Mucosa of gallbladder (tissue), 1 donor: ENCODE measurements around the gene P2RY8. TPM values are rescaled to one million over a fixed set of nuclear protein-coding genes. Genes with fewer than 3 reads are reported as not detected.
"Not testable (repeated sequence)": the region's sequence is repeated elsewhere in the genome, so short reads cannot be mapped to it uniquely, and the experiment has no call there.

Experiments used
- DNase-seq: peaks from one replicate; pipeline ENCODE4 v3.0.0-alpha.2; 2020; ENCODE audit warnings: low spot score
- total RNA-seq: library from RNA; stranded (reverse); gene quantifications from one replicate; pipeline ENCODE4 v1.2.1, GENCODE V29; 2021
- donor health status: DM: no; HTN: no; CAD: no.

The P2RY8 gene
- total RNA-seq, 1 donor from 2014 or later, result 2.3 TPM

DNA sequence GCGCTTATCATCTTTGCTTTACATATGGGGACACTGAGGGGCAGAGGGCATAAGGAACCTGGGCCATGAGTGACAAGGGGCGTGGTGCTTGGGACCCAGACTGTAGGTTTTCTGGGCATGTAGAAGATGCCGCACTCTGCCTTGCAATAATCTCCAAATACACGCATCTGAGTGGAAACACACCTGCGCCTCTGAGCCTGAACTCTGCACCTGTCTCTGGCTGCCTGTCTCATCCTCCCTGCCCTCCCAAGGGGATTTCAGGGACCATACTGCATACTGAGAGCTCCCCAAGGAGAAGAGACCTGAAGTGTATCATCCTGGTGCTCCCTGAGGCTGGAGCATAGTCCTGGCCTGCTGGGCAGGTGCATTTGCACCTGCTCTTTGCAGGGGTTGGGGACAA lies 49.6 kb downstream of the P2RY8 start:
- no peak for DNase-seq

DNA sequence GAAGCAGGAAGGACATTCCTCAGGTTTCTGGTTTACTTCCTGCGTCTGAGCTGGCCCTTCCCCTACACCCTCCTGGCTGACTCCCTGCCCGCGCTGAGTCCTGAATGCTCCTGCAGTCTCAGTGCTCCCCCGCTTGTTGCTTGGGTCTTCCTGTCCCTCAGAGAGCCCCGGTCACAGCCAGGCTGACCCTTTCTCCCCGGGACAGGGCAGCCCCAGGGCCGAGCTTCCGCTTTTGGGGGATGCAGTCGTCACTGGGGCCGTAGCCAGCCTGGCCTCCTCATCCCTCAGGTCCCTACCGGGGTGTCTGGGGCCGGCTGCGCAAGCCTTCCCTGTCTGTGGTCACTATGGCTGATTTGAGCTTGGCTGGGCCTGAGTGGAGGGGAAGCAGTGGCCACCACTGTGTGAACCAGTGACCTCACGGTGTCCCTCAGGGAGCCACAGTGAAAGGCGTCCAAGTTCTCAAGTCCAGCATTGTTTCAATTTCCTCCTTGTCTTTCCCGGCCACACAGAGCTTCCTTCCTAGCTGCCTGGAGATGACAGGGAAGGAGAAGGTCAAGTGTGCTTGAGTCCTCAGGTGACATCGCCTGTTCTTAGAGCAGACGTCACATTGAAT lies 50.1 kb downstream of the P2RY8 start:
- no peak for DNase-seq

DNA sequence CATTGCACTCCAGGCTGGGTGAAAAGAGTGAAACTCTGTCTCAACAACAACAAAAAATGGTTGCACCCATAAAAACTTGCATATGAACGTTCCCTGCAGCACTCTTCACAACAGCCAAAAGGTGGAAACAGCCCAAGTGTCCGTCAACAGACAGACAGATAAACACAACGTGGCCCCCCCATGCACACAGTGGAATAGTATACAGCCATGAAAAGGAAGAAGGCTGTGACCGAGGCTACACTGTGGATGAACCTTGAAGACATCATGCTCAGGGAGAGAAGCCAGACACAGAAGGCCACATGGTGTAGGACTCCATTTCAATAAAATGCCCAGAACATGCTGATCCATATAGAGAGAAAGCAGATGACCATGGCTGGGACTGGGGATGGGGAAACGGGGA lies 50.8 kb downstream of the P2RY8 start:
- no peak for DNase-seq

DNA sequence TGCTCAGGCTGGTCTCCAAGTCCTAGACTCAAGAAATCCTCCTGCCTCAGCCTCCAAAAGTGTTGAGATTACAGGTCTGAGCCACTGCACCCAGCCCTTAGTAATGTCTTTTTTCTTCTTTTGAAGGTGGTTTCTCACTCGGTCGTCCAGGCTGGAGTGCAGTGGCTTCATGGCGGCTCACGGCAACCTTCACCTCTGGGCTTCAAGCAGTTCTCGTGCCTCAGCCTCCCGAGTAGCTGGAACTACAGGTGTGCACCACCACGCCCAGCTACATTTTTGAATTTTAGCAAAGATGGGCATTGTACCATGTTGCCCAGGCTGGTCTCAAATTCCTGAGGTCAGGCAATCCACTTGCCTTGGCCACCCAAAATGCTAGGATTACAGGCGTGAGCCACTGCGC lies 52.0 kb downstream of the P2RY8 start:
- DNase-seq, result no peak

DNA sequence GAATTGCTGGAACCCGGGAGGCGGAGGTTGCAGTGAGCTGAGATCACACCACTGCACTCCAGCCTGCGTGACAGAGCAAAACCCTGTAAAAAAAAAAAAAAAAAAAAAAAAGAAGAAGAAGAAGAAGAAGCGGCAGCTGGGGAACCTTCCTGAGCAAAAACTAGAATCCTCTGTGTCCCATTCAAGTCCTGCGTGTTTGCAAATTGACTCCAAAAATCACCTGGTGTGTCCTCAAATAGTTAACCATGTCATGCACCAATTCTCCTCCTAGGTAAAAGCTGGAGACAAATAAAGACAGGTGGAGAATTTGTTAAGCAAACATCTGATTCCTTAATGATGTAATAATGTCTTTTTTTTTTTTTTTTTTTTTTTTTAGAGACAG lies 52.4 kb downstream of the P2RY8 start:
- DNase-seq, result no peak

DNA sequence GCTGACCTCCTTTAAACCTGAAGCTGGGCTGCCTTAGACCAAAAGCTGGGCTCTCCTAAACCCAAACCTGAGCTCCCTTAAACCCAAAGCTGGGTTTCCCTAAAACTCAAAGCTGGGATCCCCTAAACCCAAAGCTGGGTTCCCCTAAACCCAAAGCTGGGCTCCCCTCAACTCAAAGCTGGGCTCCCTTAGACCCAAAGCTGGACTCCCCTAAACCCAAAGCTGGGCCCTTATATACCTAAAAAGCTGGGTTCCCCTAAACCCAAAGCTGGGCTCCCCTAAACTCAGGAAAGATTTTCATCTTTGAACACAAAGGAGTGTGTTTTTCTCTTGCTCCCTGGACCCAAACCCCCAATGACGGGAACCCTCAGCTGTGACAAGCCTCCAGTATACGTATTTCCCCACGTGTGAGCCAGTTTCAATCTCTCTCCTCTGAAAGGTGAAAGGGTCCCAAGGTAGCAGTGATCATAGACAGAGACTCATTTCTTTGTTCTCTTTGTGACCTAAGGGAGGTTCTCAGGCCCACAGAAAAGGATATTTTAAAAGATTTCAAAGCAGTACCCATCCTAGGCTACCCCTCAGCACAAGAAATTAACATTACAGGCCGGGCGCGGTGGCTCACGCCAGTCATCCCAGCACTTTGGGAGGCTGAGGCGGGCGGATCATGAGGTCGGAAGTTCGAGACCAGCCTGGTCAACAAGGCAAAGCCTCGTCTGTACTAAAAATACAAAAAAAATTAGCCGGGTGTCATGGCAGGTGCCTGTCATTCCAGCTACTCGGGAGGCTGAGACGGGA lies 52.9 kb downstream of the P2RY8 start:
- DNase-seq, result no peak

DNA sequence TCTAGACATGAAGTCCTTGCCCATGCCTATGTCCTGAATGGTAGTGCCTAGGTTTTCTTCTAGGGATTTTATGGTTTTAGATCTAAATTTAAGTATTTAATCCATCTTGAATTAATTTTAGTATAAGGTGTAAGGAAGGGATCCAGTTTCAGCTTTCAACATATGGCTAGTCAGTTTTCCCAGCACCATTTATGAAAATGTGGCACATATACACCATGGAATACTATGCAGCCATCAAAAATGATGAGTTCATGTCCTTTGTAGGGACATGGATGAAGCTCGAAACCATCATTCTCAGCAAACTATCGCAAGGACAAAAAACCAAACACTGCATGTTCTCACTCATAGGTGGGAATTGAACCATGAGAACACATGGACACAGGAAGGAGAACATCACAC lies 54.5 kb downstream of the P2RY8 start:
- DNase-seq, result not testable (repeated sequence)

DNA sequence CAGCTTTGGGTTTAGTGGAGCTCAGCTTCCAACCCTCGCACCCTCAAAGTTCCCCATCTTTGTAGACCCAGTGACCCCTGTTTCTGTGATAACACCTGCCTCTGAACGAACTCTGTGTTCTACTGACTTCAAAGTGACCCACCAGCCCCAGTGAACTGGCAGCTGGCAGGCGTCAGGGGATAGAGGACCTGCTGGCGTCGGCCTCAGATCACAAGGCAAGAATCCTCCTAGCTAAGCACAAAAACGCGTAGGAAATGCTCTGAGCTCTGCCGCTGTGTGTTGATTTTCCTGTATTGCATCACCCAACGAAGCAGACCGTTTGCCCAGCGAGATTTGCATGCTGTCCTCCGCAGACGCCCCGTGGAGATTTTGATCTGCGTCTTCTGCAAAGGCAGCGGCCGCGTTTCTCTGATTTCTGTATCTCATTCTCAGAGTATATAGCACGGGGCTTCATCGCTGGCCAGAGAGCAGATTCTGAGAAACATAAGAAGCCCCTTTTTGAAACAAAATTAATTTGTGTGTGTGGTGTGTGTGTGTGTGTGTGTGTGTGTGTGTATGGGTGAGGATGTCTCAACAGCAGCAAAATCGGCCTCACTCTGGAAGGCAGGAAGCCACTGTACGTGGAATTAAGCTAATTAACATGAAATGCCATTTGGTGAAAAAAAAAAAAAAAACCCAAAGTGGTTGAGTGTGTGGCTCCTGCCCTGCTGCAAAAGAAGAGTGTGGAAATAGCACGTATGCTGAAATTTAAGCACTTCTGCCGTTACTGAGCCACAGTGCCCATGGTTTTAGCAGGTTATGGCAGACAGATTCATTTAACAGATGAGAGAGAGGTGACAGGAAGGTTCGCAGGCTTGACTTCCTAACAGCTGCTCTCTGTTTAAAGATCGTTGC lies 55.1 kb downstream of the P2RY8 start:
- peak; percentile 72 for DNase-seq

DNA sequence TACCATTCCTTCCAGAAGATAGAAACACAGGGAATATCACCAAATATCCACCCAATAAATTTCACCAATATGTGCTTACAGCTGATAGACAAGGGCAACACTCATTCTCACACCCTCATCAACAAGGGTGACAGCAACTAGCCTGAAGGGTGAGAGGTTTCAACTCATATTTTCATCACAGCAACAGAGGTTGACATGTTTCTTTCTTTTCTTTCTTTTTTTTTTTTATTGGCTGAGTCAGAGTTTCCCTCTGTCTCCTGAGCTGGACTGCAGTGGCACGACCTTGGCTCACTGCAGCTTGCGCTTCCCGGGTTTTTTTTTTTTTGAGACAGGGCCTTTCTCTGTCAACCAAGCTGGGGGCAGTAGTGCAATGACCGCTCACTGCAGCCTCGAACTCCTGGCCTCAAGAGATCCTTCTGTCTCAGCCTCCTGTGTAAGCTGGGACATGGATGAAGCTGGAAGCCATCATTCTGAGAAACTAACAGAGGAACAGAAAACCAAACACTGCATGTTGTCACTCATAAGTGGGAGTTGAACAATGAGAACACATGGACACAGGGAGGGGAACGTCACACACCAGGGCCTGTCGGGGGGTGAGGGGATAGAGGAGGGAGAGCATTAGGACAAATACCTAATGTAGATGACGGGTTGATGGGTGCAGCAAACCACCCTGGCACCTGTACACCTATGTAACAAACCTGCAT lies 56.8 kb downstream of the P2RY8 start:
- no peak for DNase-seq

DNA sequence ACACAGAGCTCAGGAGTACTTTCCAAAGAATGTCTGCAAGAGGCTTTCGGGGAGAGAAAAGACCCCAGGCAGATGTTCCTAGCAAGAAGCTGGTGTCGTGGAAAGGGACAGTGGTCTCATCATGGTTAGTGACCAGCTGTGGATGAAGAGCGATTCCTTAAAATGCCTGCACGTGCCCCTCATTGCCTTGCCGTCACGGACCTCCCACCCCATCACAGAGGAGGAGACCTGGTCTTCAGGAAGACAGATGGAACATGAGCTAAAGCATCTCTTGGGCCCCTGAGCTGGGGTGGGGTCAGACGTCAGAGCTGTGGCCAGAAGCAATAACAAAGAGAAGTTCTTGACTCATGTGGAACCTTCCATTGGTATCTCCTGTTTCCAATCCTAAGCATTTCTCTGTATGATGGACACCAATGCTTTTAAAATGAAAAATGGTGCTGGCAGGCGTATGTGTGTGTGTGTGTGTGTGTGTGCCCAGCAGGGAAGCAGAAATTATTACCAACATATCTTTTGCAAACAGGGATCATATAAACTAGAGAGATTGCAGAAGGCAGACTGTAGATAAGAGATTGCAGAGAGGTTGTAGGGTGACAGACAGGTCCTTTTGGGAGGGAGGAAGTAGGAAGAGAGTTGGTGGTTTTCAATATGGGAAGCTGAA lies 59.1 kb downstream of the P2RY8 start:
- DNase-seq, result no peak

DNA sequence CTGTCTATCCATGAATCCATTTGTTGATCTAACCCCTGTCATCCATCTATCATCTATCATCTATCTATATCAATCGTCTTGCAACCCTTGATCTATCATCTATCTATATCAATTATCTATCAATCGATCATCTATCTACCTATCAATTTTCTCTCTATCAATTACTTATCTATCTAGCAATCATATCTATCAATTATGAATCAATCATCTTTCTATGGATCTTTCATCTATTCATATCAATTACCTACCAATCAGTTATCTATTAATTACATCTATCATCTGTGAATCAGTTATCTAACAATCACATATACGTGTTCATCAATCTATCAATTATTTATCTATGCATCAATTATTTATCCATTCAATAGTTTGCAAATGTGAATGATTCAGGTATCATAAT lies 59.8 kb downstream of the P2RY8 start:
- no peak for DNase-seq

DNA sequence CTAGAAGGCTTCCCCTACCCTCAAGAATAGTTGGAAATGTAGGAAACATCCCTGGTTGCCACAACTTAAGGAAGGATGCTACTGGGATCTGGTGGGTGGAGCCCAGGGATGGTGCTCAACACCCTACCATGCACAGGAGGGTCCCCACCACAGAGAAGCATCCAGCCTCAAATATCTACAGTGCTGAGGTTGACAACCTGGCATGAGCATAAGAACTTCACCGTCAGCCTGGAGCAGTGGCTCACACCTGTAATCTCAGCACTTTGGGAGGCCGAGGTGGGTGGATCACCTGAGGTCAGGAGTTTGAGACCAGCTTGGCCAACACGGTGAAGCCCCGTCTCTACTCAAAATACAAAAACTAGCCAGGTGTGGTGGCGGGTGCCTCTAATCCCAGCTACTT lies 60.3 kb downstream of the P2RY8 start:
- no peak for DNase-seq

DNA sequence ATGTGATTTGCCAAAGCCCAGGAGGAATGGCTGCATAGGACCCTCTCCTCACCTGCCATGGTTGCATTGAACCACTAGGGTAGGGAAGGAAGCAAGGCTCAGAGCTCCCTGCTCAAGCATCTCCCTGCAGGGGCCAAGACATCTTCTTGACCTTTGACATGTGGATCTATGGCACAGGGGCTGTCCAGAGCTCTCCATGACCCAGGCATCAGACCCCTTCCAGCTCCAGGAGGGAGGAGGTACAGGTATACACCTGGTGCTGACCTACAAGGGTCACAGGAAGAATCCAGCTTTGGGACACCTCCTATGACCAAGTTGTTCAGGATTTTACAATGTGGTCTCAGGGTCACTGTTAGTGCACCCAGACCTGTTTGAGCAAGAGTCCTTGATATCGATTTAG lies 61.1 kb downstream of the P2RY8 start:
- no peak for DNase-seq

DNA sequence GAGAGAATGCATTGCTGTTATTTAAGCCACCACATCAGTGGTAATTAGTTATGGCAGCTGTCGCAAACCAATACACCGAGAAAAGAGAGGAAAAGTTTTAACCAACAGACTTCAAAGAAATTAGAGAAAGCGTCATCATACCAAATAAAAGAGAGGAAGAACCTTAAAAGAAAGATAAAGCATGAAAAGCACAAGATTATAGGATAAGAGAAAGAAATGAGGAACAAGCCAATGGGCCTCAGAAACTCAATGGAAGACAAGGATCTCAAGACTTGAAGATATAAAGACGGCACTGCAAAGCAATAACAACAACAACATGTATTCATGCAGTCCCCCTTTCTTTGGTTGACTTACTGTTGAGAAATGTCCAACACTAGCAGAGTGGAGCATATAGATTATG lies 61.5 kb downstream of the P2RY8 start:
- DNase-seq, result no peak

DNA sequence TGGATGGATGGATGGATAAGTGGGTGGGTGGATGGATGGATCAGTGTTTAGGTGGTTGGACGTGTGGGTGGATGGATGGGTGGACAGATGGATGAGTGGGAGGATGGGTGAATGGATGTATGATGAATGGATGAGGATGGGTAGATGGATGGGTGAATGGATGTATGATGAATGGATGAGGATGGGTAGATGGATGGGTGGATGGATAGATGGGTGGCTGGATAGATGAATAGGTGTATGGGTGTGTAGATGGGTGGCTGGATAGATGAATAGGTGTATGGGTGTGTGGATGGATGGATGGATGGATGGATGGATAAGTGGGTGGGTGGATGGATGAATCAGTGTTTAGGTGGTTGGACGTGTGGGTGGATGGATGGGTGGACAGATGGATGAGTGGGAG lies 62.4 kb downstream of the P2RY8 start:
- not testable (repeated sequence) for DNase-seq

DNA sequence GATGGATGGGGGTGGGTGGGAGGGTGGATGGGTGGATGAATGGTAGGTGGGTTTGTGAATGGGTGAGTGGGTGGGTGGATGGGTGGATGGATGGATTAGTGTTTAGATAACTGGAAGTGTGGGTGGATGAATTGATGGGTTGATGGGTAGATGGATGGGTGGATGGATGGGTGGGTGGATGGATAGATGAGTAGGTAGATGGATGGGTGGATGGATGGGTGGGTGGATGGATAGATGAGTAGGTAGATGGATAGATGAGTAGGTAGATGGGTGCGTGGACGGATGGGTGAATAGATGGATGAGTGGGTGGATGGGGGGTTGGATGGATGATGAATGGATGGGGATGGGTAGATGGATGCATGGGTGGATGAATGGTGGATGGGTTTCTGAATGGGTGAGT lies 64.0 kb downstream of the P2RY8 start:
- peak; percentile 3 for DNase-seq

DNA sequence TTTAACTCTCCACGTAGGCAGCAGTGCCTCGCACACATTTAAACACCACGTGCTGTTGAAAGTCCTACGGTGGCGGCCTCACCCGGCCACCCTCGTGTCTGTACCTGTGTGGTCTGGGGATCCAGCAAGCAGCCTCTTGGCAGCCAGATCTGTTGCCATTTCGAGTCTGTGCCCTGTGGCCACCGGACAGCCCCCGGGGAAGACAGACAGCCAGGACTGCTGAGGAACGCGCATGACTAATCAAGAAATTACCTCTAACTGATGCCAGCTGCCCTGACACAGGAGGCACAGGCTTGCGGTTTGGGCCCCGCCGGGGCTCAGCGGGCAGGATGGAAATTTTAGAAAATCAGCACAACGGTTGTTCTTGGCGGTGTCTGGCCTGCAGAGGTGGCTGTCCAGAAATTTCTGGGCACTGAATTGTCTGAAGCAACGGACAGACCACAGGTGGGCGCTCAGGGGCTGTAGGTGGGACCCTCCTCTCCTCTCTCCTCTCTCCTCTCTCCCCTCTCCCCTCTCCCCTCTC lies 68.7 kb downstream of the P2RY8 start:
- peak; percentile 10 for DNase-seq

DNA sequence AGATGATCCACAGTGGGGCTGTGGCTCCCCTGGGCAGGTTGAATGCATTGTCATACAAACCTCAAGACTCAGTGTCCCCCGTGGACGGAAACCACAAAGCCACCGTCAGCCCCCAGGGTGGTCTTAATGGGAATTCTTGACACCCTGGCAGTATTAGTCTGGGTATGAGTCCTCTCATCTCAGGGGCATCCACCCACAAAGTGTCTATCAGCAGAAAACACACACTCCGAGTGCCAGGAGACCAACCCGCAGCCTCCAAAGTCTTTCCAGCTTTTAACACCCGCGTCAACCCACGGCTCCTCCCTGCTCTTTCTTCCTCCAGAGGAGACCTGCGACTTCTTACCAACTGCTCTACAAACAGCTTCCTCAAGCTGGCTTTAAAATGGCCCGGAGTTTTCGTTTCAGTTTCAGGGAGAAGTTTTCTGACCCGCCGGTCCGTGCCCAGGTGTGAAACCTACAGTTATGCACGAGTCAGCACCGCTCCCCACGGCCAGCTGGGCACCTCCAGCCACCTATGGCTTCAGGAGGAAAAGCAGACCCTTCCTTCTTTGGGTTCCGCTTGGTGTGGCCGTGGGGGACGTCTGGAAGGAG lies 69.9 kb downstream of the P2RY8 start:
- peak; percentile 9 for DNase-seq

DNA sequence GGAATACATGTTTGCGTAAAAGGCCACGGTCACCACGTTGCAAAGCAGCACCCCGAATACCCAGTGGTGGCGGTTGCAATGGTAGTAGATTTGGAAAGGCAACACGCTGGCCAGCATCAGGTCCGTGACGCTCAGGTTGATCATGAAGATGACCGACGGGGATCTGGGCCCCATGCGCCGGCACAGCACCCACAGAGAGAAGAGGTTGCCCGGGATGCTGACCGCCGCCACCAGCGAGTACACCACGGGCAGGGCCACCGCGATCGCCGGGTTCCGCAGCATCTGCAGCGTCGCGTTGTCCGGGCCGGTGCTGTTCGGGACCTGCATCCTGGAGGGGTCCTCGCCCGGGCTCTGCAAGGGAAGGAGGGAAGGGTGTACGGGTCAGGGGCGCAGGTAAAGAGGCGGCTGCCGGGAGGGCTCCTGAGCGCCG lies 70.7 kb downstream of the P2RY8 start:
- DNase-seq, result peak; percentile 8

DNA sequence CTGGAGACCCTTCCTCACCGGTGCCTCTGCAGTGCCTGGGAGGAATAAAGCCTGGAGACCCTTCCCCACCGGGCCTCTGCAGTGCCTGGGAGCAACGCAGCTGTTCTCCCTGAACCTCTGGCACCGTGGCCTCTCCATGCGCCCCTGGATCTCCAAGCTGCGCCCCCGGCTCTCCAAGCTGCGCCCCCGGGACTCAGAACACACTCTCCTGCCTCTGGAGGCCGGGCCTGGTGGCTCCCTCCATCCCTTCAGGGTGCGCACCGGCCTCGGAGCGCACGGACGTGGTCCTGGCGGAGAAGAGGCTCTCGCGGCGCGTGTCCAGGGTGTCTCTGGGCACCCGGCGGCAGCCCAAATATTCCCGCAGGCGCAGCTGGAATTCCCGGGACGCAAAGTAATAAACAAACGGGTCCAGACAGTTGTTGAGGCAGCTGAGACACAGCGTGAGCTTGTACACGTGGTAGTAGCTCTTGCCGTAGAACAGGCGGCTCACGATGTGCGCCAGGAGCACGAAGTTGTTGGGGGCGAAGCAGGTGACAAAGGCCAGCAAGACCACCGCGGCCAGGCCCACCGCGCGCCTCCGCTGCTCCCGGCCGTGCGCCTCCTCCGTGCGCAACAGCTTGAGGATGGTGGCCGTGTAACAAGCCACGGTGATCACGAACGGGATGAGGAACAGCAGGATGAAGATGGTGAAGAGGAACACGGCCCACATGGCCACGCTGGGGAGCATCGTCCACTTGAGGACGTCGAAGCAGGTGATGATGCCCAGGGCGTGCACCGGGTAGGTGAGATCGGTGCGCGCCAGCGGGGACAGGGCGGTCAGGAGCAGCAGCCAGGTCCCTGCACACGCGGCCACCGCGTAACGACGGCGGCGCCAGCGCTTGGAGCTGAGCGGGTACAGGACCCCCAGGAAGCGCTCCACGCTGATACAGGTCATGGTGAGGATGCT lies 71.4 kb downstream of the P2RY8 start:
- peak; percentile 8 for DNase-seq
